GM12801 (cell line): ENCODE data around the gene SEZ6L.

Source experiments
- TF ChIP-seq, protein P1 (sequence below): IDR thresholded peaks from one replicate; pipeline ENCODE4 v1.5.1; 2011; ENCODE audit warnings: control low read depth; ENCODE audit not compliant: insufficient read length; ENCODE audit errors: extremely low read depth

The SEZ6L gene

GRCh38 chr22:26162926-26163325, 6.3 kb upstream of the SEZ6L start:
- TF ChIP-seq, protein P1, sequence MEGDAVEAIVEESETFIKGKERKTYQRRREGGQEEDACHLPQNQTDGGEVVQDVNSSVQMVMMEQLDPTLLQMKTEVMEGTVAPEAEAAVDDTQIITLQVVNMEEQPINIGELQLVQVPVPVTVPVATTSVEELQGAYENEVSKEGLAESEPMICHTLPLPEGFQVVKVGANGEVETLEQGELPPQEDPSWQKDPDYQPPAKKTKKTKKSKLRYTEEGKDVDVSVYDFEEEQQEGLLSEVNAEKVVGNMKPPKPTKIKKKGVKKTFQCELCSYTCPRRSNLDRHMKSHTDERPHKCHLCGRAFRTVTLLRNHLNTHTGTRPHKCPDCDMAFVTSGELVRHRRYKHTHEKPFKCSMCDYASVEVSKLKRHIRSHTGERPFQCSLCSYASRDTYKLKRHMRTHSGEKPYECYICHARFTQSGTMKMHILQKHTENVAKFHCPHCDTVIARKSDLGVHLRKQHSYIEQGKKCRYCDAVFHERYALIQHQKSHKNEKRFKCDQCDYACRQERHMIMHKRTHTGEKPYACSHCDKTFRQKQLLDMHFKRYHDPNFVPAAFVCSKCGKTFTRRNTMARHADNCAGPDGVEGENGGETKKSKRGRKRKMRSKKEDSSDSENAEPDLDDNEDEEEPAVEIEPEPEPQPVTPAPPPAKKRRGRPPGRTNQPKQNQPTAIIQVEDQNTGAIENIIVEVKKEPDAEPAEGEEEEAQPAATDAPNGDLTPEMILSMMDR: no peak

- TF ChIP-seq, protein P1: no peak
Measured at GRCh38 chr22:26164174-26164573, 5.1 kb upstream of the SEZ6L start.

GRCh38 chr22:26168330-26168851, 871 bp upstream of the SEZ6L start:
- TF ChIP-seq, protein P1: no peak

GRCh38 chr22:26168939-26169314, 335 bp upstream of the SEZ6L start:
- TF ChIP-seq, protein P1: no peak

- TF ChIP-seq, protein P1: no peak
Measured at GRCh38 chr22:26170112-26170492, 840 bp downstream of the SEZ6L start.

DNA sequence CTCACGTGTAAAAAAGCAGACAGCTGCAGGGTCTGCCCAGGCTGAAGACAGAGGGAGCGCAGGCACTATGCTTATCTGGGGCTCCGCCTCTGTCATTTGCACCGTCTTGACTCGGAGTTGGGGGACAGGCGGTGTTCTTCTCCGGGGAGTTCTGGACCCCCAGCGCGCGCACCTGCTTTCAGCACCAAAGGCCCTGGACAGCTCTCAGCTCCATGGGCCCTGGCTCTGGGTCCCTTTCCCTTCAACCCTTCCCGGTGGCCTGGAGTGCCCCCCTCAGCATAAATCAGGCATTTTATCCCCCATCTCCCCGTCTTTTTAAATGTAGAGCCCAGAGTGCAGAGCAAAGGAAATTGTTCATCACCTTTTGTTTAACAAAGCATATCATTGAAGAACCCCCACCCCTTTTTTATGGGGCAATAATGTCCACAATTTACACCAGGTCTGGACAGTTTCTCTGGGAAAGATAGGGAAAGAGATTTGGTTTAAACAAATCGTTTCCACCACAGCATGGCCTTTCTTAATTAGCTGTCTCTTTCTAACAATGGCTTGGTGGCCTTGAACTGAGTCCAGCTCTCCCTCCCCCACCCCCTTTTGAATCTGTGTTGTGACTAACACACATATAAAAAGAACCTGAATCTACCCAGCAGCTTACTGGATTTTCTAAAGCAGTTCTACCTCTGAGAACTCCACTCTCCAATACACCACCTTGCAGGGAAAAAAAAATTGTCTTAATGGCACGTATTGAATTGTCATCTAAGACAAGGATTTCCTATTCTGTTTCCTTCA, 1.7 kb downstream of the SEZ6L start:
- TF ChIP-seq, protein P1: no peak

- TF ChIP-seq, protein P1: no peak
Measured at GRCh38 chr22:26172389-26172990, 3.2 kb downstream of the SEZ6L start.
